ENCODE data around the gene SHANK2.

DNA sequence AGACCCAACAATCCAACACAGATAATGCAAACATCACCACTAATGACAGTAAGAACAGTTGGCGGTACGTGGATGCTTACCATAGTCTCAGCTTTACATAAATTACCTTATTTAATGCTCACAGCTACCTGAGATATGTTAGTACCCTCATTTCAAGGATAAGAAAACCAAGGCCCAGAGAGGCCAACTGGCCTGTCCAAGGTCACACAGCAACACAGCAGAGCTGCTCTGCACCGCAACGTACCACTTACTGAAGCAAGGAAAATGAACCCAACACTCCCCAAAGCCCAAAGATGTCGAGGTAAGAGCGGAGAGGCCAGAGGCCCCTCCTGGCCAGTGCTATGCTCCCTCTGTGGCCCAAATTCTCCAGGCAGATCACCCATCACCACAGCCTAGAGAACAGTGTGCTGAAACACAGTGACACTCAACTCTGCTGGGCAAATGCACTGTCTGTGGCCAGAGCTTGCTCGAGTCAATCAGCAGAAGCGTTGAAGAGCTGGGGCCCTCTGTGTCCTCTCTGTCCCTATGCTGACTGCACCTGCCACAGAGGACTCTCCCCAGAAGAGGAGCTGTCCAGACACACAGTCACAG lies 14.0 kb downstream of the SHANK2 start:
- TF ChIP-seq, protein P1, sequence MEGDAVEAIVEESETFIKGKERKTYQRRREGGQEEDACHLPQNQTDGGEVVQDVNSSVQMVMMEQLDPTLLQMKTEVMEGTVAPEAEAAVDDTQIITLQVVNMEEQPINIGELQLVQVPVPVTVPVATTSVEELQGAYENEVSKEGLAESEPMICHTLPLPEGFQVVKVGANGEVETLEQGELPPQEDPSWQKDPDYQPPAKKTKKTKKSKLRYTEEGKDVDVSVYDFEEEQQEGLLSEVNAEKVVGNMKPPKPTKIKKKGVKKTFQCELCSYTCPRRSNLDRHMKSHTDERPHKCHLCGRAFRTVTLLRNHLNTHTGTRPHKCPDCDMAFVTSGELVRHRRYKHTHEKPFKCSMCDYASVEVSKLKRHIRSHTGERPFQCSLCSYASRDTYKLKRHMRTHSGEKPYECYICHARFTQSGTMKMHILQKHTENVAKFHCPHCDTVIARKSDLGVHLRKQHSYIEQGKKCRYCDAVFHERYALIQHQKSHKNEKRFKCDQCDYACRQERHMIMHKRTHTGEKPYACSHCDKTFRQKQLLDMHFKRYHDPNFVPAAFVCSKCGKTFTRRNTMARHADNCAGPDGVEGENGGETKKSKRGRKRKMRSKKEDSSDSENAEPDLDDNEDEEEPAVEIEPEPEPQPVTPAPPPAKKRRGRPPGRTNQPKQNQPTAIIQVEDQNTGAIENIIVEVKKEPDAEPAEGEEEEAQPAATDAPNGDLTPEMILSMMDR (IDR thresholded peaks at IDR 0.05): no peak
- no peak for TF ChIP-seq POLR2AphosphoS5 (IDR thresholded peaks at IDR 0.05)
- TF ChIP-seq POLR2A (IDR thresholded peaks at IDR 0.05): no peak
- TF ChIP-seq EP300 (IDR thresholded peaks at IDR 0.05): no peak

Measured in upper lobe of left lung (tissue), 4 donors.